ENCODE measurements around the gene ERBB4. TPM values are rescaled to one million over a fixed set of nuclear protein-coding genes. Genes with fewer than 3 reads are reported as not detected.
"Not testable (repeated sequence)": the region's sequence is repeated elsewhere in the genome, so short reads cannot be mapped to it uniquely, and the experiment has no call there.

Gene ERBB4
- total RNA-seq, 4 donors from 2014 or later: 0.04 to 0.57 (median 0.35) TPM; not detected in 1

GRCh38 chr2:212109792-212110680 is 428.6 kb downstream of the ERBB4 start:
- H3K4me3 ChIP-seq: no peak overlapping the region

DNA sequence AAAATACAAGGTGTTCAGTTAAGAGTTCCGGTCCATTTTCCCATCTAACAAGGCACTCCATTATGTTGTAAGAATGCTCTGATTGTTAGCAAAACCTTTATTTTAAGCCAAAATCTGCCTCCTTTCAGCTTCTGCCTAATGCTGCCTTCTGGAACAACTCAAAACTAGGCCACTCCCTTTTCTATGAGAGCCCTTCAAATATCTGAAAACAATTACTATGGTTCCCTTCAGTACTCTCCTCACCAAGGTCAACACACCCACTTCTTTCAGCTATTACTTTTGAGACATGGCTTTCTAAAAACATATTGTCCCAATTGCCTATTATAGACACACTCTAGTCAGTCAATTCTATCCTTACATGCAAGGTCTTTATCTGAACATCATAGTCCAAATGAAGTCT is 429.4 kb downstream of the ERBB4 start:
- intact Hi-C loops (cut with DNase I): no loop called here
- 85 to 95% methylated on average over 1 of the region's 1 CpG for WGBS, 2 donors
- Histone ChIP-seq H3K4me3 (no peak overlapping the region), H3K27me3 (no peaks in the 10 kb centered on the region), H3K4me1 (no peaks in the 10 kb centered on the region), H3K9me3 (peaks cover 0 to 4% (median 0%) of the 10 kb centered on the region in 3 donors), H3K36me3 (no peaks in the 10 kb centered on the region), H3K27ac (no peak overlapping the region)
- no peak for DNase-seq
- TF ChIP-seq, protein P1, sequence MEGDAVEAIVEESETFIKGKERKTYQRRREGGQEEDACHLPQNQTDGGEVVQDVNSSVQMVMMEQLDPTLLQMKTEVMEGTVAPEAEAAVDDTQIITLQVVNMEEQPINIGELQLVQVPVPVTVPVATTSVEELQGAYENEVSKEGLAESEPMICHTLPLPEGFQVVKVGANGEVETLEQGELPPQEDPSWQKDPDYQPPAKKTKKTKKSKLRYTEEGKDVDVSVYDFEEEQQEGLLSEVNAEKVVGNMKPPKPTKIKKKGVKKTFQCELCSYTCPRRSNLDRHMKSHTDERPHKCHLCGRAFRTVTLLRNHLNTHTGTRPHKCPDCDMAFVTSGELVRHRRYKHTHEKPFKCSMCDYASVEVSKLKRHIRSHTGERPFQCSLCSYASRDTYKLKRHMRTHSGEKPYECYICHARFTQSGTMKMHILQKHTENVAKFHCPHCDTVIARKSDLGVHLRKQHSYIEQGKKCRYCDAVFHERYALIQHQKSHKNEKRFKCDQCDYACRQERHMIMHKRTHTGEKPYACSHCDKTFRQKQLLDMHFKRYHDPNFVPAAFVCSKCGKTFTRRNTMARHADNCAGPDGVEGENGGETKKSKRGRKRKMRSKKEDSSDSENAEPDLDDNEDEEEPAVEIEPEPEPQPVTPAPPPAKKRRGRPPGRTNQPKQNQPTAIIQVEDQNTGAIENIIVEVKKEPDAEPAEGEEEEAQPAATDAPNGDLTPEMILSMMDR (IDR thresholded peaks at IDR 0.05): no peak
- TF ChIP-seq POLR2A (IDR thresholded peaks at IDR 0.05): no peak

More at GRCh38 chr2:212109792-212110680, 428.6 kb downstream of the ERBB4 start:
- DNase-seq: no peak
- intact Hi-C loops (cut with DNase I): no loop called here
- no peaks in the 10 kb centered on the region for H3K4me1 ChIP-seq
- no peak overlapping the region for H3K27ac ChIP-seq
- peaks cover 0 to 4% (median 0%) of the 10 kb centered on the region in 3 donors for H3K9me3 ChIP-seq
- TF ChIP-seq, protein P1 (IDR thresholded peaks at IDR 0.05): no peak
- no peak for TF ChIP-seq POLR2A (IDR thresholded peaks at IDR 0.05)
- no peaks in the 10 kb centered on the region for H3K36me3 ChIP-seq
- H3K27me3 ChIP-seq: no peaks in the 10 kb centered on the region
- 37 to 56% methylated on average over 7 of the region's 7 CpGs for WGBS, 2 donors

DNA sequence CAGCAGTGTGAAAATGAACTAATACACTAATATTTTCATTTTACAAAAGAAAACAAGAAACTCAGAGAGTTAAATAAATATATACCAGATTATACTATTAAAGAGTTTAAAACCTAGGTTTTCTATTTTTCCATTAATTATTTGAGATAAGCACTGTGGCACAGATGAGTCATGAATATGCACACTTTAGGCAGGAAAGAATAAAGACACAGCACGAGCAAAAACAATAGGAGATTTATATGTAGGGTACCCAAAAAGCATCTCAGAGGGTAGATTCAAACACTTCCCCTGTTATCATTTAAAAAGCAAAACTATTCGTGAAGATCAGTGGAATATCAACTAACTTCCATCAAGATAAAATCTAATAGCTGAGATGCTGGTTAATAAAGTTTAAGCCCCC is 430.6 kb downstream of the ERBB4 start:
- no peaks in the 10 kb centered on the region for H3K36me3 ChIP-seq
- H3K9me3 ChIP-seq: peaks cover 0 to 4% (median 0%) of the 10 kb centered on the region in 3 donors
- H3K27me3 ChIP-seq: no peaks in the 10 kb centered on the region
- no peak overlapping the region for H3K27ac ChIP-seq
- 46 to 57% methylated on average over 2 of the region's 2 CpGs for WGBS, 2 donors
- H3K4me1 ChIP-seq: no peaks in the 10 kb centered on the region
- TF ChIP-seq, protein P1 (IDR thresholded peaks at IDR 0.05): no peak
- no peak for TF ChIP-seq POLR2A (IDR thresholded peaks at IDR 0.05)
- H3K4me3 ChIP-seq: no peak overlapping the region
- DNase-seq: no peak
- intact Hi-C loops (cut with DNase I): no loop called here

DNA sequence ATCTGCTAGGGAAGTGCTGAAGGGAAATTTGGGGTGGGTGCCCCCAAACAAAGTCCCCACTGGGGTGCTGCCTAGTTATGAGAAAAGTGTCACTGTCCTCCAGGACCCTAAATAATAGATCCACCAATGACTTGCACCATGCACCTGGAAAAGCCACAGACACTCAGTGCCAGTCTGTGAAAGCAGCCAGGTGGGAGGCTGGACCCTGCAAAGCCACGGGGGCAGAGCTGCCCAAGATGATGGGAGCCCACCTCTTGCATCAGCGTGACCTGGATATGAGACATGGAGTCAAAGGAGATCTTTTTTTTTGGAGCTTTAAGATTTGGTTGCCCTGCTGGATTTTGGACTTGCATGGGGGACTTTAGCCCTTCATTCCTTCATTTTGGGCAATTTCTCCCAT is 431.6 kb downstream of the ERBB4 start:
- Histone ChIP-seq H3K4me1 (no peaks in the 10 kb centered on the region), H3K27ac (no peak overlapping the region), H3K4me3 (no peak overlapping the region), H3K27me3 (no peaks in the 10 kb centered on the region), H3K36me3 (no peaks in the 10 kb centered on the region), H3K9me3 (peaks cover 0 to 4% (median 0%) of the 10 kb centered on the region in 3 donors)
- intact Hi-C loops (cut with DNase I): no loop called here
- no peak for DNase-seq
- TF ChIP-seq, protein P1 (IDR thresholded peaks at IDR 0.05): no peak
- no peak for TF ChIP-seq POLR2A (IDR thresholded peaks at IDR 0.05)
- 43 to 78% methylated on average over 2 of the region's 2 CpGs for WGBS, 2 donors

GRCh38 chr2:212106536-212106935 is 432.1 kb downstream of the ERBB4 start:
- intact Hi-C loops (cut with DNase I); H3K9me3 ChIP-seq; H3K4me1 ChIP-seq; H3K4me3 ChIP-seq; DNase-seq; H3K27me3 ChIP-seq; H3K27ac ChIP-seq; H3K36me3 ChIP-seq: not testable (repeated sequence)

Data from esophagus squamous epithelium (tissue), 5 donors.